Kidney (tissue), 14 donors: Measurements from ENCODE around the gene SIAH2. TPM values are rescaled to one million over a fixed set of nuclear protein-coding genes. Genes with fewer than 3 reads are reported as not detected.

ENCODE experiments used
- DNase-seq, 5 donors: peaks; one replicate each; pipeline ENCODE4 v3.0.0-alpha.2; 2013 to 2020
- FAIRE-seq: peaks from 2 replicates; lab custom pipeline; 2012; peaks lifted over from hg19 to GRCh38; lab: Jason Lieb, UNC
- H3K27ac ChIP-seq, 2 donors: one replicate each; pipeline ENCODE4 v1.7.0; 2013; ENCODE audit warnings: low read depth in 2 of 2, low read length in 2 of 2, inconsistent platforms in 1 of 2
- H3K27me3 ChIP-seq: one replicate; pipeline ENCODE4 v1.7.1; 2013; ENCODE audit warnings: low read length, inconsistent platforms; ENCODE audit not compliant: control insufficient read depth, insufficient read depth
- H3K36me3 ChIP-seq, 3 donors: one replicate each; pipeline versions ENCODE4 v1.7.0 to v1.7.1; 2013; ENCODE audit warnings: low read length in 3 of 3, control low read depth in 1 of 3, inconsistent platforms in 1 of 3; ENCODE audit not compliant: insufficient read depth in 3 of 3, control insufficient read depth in 2 of 3
- H3K4me1 ChIP-seq, 3 donors: one replicate each; pipeline versions ENCODE4 v1.7.0 to v1.7.1; 2013; ENCODE audit warnings: low read length in 3 of 3, inconsistent platforms in 1 of 3, low read depth in 1 of 3; ENCODE audit not compliant: control insufficient read depth in 2 of 3, insufficient read depth in 2 of 3
- H3K4me3 ChIP-seq, 3 donors: one replicate each; pipeline versions ENCODE4 v1.7.0 to v1.8.1; 2013; ENCODE audit warnings: low read length in 3 of 3, control low read depth in 1 of 3, inconsistent platforms in 1 of 3
- H3K9ac ChIP-seq, 3 donors: one replicate each; pipeline versions ENCODE4 v1.7.0 to v1.7.1; 2013; ENCODE audit warnings: low read length in 3 of 3, control low read depth in 1 of 3, inconsistent platforms in 1 of 3
- H3K9me3 ChIP-seq, 3 donors: one replicate each; pipeline versions ENCODE4 v1.7.0 to v1.7.1; 2013; ENCODE audit warnings: low read length in 3 of 3, control low read depth in 1 of 3, inconsistent platforms in 1 of 3; ENCODE audit not compliant: control insufficient read depth in 2 of 3, insufficient read depth in 1 of 3
- intact Hi-C: fragments of 100-400 bp; cut with DNase I; formaldehyde crosslinking; loops from one replicate; pipeline ENCODE4 v1.11.1; 2022
- polyA plus RNA-seq: library from polyadenylated mRNA; stranded (reverse); fragments of 350-450 nt; fragmentation: Illumina TruSeq; extraction: RNeasy Lipid Tissue Mini Kit (QIAGEN cat#74804); gene quantifications from one replicate; pipeline ENCODE4 v1.2.3, GENCODE V29; 2014; ENCODE audit warnings: low read depth, low replicate concordance; ENCODE audit not compliant: insufficient read depth
- total RNA-seq: library from RNA; stranded (reverse); fragmentation: NEBNext Ultra II Directional; extraction: Animal tissue kit (Norgen Biotek cat#: 25700); gene quantifications from one replicate; pipeline ENCODE4 v1.2.1, GENCODE V29; 2021
- TF ChIP-seq, protein P1 (sequence below): IDR thresholded peaks from 3 replicates; pipeline ENCODE4 v1.5.1; 2012; ENCODE audit warnings: mild to moderate bottlenecking, moderate library complexity, borderline replicate concordance; ENCODE audit not compliant: insufficient read depth; ENCODE audit errors: extremely low read depth
- donor health status: control.
- donor health status: control.
- donor health status: control.
- donor health status: control.
- donor health status: control.
- donor health status: DM: yes; HTN: yes; CAD: no.
- donor health status: Normal renal cell carcinoma (clear cell type).

The SIAH2 gene
- total and polyA plus RNA-seq, 2 donors from 2014 or later = 16.9 to 24.6 TPM

GRCh38 chr3:150697646-150698045 lies 65.3 kb downstream of the SIAH2 start:
- Histone ChIP-seq H3K27me3 (no peaks in the 10 kb centered on the region), H3K9ac (no peak overlapping the region), H3K4me3 (no peak overlapping the region), H3K4me1 (no peaks in the 10 kb centered on the region), H3K27ac (no peak overlapping the region), H3K36me3 (no peaks in the 10 kb centered on the region), H3K9me3 (no peaks in the 10 kb centered on the region)
- TF ChIP-seq, protein P1, sequence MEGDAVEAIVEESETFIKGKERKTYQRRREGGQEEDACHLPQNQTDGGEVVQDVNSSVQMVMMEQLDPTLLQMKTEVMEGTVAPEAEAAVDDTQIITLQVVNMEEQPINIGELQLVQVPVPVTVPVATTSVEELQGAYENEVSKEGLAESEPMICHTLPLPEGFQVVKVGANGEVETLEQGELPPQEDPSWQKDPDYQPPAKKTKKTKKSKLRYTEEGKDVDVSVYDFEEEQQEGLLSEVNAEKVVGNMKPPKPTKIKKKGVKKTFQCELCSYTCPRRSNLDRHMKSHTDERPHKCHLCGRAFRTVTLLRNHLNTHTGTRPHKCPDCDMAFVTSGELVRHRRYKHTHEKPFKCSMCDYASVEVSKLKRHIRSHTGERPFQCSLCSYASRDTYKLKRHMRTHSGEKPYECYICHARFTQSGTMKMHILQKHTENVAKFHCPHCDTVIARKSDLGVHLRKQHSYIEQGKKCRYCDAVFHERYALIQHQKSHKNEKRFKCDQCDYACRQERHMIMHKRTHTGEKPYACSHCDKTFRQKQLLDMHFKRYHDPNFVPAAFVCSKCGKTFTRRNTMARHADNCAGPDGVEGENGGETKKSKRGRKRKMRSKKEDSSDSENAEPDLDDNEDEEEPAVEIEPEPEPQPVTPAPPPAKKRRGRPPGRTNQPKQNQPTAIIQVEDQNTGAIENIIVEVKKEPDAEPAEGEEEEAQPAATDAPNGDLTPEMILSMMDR = no peak
- DNase-seq (no peak), FAIRE-seq (no peak)
- intact Hi-C loops = no loop called here

DNA sequence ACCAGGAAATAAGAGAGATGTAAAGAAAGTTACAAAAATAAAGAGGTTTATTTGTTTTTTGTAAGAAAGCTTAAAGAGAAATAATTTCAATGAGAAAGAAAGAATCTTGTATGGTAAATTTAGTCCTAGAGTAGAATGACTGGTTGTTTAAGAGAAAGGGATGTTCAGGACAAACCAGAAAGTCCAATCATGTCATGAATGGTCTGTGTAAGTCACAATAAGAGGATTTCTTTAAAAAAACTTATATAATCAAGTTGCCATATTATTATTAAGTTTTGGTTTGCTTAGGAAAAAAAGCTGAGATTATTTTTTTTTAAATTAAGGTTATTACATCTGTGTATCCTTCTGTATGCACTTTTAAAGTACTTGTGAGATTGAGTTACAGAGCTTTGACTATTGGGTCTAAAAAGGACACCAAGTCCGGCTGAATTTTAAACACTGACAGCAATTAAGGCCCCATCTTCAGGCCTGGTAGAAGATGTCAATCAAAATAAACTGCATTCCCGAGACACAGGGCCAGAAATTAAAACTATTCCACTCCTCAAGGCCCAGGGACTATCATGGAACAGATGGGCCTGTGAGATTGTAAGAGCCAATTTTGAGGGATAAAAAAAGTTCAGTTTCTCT lies 71.4 kb downstream of the SIAH2 start:
- no peaks in the 10 kb centered on the region for H3K4me1 ChIP-seq
- H3K27ac ChIP-seq = no peak overlapping the region
- H3K9ac ChIP-seq = no peak overlapping the region
- H3K9me3 ChIP-seq = no peaks in the 10 kb centered on the region
- intact Hi-C loops = no loop called here
- DNase-seq = no peak
- no peaks in the 10 kb centered on the region for H3K36me3 ChIP-seq
- TF ChIP-seq, protein P1 = no peak
- H3K27me3 ChIP-seq = no peaks in the 10 kb centered on the region
- no peak for FAIRE-seq
- H3K4me3 ChIP-seq = no peak overlapping the region

Other genes starting within 250 kb of the SIAH2 start
- gene SERP1, start 216.7 kb downstream of the SIAH2 start, total RNA-seq = 90.3 TPM
- 84.0 TPM for gene SERP1, start 216.7 kb downstream of the SIAH2 start, polyA plus RNA-seq
- gene EIF2A, start 216.4 kb downstream of the SIAH2 start, total RNA-seq = 70.5 TPM
- gene EIF2A, start 216.4 kb downstream of the SIAH2 start, polyA plus RNA-seq = 48.2 TPM
- gene SELENOT, start 159.8 kb downstream of the SIAH2 start, total RNA-seq = 116 TPM
- gene SELENOT, start 159.8 kb downstream of the SIAH2 start, polyA plus RNA-seq = 120 TPM
- gene ERICH6, start 59.2 kb downstream of the SIAH2 start, total RNA-seq = 0.19 TPM
- not detected for gene ERICH6, start 59.2 kb downstream of the SIAH2 start, polyA plus RNA-seq
- not detected for gene MINDY4B, start 142.3 kb upstream of the SIAH2 start, total RNA-seq
- gene MINDY4B, start 142.3 kb upstream of the SIAH2 start, polyA plus RNA-seq = not detected
- not detected for gene CLRN1, start 209.6 kb upstream of the SIAH2 start, total RNA-seq
- gene CLRN1, start 209.6 kb upstream of the SIAH2 start, polyA plus RNA-seq = not detected